Measurements from ENCODE around the gene FAM20C. TPM values are rescaled to one million over a fixed set of nuclear protein-coding genes. Genes with fewer than 3 reads are reported as not detected.

FAM20C gene
- total and polyA plus RNA-seq, 2 donors (not counting 3 experiments of a cell fraction or from before 2014, with no cell fraction given), result 14.2 to 34.5 TPM

GRCh38 chr7:244974-245373 lies 52.6 kb downstream of the FAM20C start:
- intact Hi-C loops (cut with micrococcal nuclease) (no loop called here), dilution Hi-C loops (cut with MboI; ENCODE audit: extremely low pct_ligation_motif_present, low sequenced_read_pairs) (no loop called here)
- no peaks in the 10 kb centered on the region for H4K20me1 ChIP-seq (replicated peaks; ENCODE audit: control insufficient read depth, extremely low read depth, insufficient read depth, low read length)
- TF ChIP-seq EZH2 (IDR thresholded peaks at IDR 0.05; ENCODE audit: borderline replicate concordance, low read depth, low read length, severe bottlenecking), result no peak
- TF ChIP-seq CTCF (IDR thresholded peaks at IDR 0.05; ENCODE audit: extremely low read depth in 1 of 2, insufficient read depth in 1 of 2, low read depth in 1 of 2, low read length in 2 of 2), result no peak
- no peak for TF ChIP-seq POLR2AphosphoS5 (IDR thresholded peaks at IDR 0.05; ENCODE audit: insufficient read depth, low read depth, low read length)
- no peak for TF ChIP-seq FOS (IDR thresholded peaks at IDR 0.05; ENCODE audit: borderline replicate concordance, insufficient read depth, low read length)
- no peak for TF ChIP-seq POLR2A (IDR thresholded peaks at IDR 0.05; ENCODE audit: low read depth, low read length)
- TF ChIP-seq MYC (IDR thresholded peaks at IDR 0.05; ENCODE audit: low read depth, low read length), result no peak
- no peak for TF ChIP-seq JUN (IDR thresholded peaks at IDR 0.05; ENCODE audit: borderline replicate concordance, insufficient read depth, insufficient read length, low read depth)
- TF ChIP-seq GATA2 (IDR thresholded peaks at IDR 0.05; ENCODE audit: insufficient read depth, insufficient read length, low read depth, low read length), result no peak
- TF ChIP-seq MAX (IDR thresholded peaks at IDR 0.05; ENCODE audit: insufficient read depth, insufficient read length), result no peak
- peaks cover 5% of the 10 kb centered on the region for H3K79me2 ChIP-seq (ENCODE audit: control insufficient read depth, insufficient read depth, low read length)
- H3K4me3 ChIP-seq (replicated peaks in 1 of 3; ENCODE audit: insufficient read depth in 1 of 3, low read depth in 1 of 3, low read length in 3 of 3), result no peak overlapping the region
- no peak overlapping the region for H3K4me2 ChIP-seq (ENCODE audit: insufficient read depth, low read length)
- no peaks in the 10 kb centered on the region for H3K9me3 ChIP-seq (replicated peaks; ENCODE audit: control insufficient read depth, insufficient read depth, low read length)
- DNase-seq (ENCODE audit: low read depth, low spot score) (no peak), FAIRE-seq (no peak)
- BruUV-seq (replicated peaks), result no TSS peak
- ChIA-PET CTCF (no interaction called here), POLR2A (no interaction called here)
- no peaks in the 10 kb centered on the region for H3K4me1 ChIP-seq (ENCODE audit: control insufficient read depth, extremely low read depth, insufficient read depth, low read length)
- no peaks in the 10 kb centered on the region for H3K36me3 ChIP-seq (ENCODE audit: control insufficient read depth in 2 of 2, extremely low read depth in 1 of 2, insufficient read depth in 2 of 2, low read length in 2 of 2)
- H3K9ac ChIP-seq (replicated peaks; ENCODE audit: extremely low read depth, insufficient read depth, low read length), result no peak overlapping the region
- H3K9me1 ChIP-seq (replicated peaks; ENCODE audit: control insufficient read depth, extremely low read depth, insufficient read depth, low read length), result no peaks in the 10 kb centered on the region
- no peak overlapping the region for H3K27ac ChIP-seq (ENCODE audit: insufficient read depth, low read depth, low read length)
- no peaks in the 10 kb centered on the region for H3K27me3 ChIP-seq (ENCODE audit: control insufficient read depth in 2 of 2, insufficient read depth in 2 of 2, low read length in 2 of 2)
- H2AFZ ChIP-seq (ENCODE audit: low read depth, low read length), result no peak overlapping the region
